ENCODE measurements around the gene WWOX. TPM values are rescaled to one million over a fixed set of nuclear protein-coding genes. Genes with fewer than 3 reads are reported as not detected.

The WWOX gene
- total and polyA plus RNA-seq, 2 of the 8 experiments (the other 6 are each of a cell fraction or from before 2014, with no cell fraction given): 5.4 to 16.7 TPM

- no peak for TF ChIP-seq CHD7 (IDR thresholded peaks at IDR 0.05; ENCODE audit: insufficient replicate concordance, low read length)
Observed at GRCh38 chr16:78363843-78364555, 264.5 kb downstream of the WWOX start (continued).

Measured in H1 (cell line).